NCI-H1417 treated with DMSO at 0.1 percent for 48 hours (cell line): ENCODE results near the gene EIF4G3.
"Not testable (repeated sequence)": the region's sequence is repeated elsewhere in the genome, so short reads cannot be mapped to it uniquely, and the experiment has no call there.

ENCODE experiments used
- DNase-seq: peaks from one replicate; lab custom pipeline; 2025; lab: John Stamatoyannopoulos, UW

EIF4G3 gene

GRCh38 chr1:21105807-21106206 lies 70.9 kb downstream of the EIF4G3 start:
- no peak for DNase-seq

GRCh38 chr1:21104683-21105082 lies 72.0 kb downstream of the EIF4G3 start:
- DNase-seq: no peak

- no peak for DNase-seq
Observed at GRCh38 chr1:21100481-21100921, 76.2 kb downstream of the EIF4G3 start.

DNA sequence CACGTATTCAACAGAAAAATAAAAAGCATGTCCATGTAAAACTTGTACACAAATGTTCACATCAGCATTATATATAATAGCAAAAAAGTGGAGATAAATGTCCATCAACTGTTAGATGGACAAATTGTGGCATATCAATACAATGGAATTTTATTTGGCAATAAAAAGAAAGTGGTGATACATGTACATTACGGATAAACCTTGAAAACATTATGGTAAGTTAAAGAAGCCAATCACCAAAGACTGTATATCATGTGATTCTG lies 76.9 kb downstream of the EIF4G3 start:
- no peak for DNase-seq

DNA sequence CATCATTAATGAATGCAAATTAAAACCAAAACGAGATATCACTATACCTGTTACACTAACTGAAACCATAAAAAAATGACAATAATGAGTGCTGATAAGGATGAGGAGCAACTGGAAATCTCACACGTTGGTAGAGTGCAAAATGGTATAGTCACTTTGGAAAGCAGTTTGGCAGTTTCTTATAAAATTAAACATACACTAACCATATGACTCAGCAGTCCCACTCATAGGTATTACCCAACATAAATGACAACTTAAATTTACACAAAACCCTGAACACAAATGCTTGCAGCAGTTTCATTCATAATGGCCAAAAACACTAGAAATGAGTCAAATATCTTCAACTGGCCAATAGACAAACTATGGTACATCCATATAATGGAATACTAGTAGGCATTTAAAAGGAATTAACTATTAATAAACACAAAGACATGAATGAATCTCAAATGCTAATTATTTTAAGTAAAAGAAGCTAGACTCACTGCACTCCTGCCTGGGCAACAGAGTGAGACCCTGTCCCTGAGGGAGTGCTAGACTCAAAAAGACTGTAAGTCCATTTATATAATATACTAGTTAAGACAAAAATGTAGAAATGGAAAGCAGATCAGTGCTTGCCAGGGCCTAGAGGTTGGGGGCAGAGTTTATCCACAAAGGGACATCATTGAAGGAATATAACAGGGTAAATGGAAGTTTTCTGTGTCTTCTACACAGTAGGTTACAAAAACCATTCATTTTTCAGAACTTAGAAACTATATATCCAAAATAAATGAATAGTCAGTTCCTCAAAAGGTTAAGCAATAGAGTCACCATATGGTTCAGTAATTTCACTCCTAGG lies 77.4 kb downstream of the EIF4G3 start:
- DNase-seq: no peak

DNA sequence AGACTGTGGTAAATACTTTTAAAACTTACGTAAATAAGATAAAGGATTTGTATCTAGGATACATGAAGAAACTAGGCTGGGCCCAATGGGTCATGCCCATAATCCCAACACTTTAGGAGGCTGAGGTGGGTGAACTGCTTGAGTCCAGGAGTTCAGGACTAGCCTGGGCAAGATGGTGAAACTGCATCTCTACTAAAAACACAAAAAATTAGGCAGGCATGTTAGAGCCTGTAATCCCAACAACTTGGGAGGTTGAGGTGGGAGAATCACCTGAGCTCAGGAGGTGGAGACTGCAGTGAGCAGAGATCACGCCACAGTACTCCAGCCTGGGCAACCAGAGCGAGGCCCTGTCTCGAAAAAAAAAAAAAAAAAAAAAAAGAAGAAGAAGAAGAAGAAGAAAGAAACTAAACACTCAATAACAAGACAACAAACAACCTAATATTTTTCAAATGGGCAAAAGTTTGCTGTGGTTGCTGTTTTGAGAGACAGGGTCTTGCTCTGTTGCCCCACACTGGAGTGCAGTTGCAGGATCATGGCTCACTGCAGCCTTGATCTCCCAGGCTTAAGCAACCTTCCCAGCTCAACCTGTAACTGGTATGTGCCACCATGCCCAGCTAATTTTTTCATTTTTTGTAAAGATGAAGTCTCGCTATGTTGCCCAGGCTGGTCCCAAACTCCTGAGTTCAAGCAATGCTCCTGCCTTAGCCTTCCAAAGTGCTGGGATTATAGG lies 78.3 kb downstream of the EIF4G3 start:
- no peak for DNase-seq

DNA sequence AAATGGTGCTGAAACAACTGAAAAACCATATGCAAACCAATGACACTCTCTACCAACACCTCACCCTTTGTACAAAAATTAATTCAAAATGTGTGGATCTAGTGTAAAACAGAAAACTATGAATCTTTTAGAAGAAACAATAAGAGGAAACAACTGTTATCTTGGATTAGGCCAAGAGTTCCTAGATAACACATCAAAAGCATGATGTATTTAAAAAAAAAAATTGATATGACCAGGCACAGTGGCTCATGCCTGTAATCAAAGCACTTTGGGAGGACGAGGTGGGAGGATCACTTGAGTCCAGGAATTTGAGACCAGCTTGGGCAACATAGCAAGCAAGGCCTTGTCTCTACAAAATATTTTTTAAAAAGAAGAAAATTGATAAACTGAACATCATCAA lies 79.0 kb downstream of the EIF4G3 start:
- no peak for DNase-seq

DNA sequence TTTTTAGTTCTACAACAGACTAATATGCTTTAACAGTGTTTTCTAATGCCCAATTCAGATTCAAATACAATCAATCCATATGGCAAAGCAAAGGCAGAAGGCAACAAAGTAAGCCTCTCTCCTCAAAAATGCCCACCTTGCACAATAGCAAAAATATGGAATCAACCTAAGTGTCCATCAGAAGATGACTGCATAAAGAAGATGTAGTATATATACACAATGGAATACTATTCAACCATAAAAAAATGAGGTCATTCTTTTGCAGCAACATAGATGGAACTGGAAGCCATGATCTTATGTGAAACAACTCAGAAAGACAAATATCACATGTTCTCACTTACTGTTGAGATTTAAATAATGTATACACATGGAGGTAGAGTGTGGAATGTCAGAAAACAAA lies 80.7 kb downstream of the EIF4G3 start:
- DNase-seq: no peak

GRCh38 chr1:21094282-21094681 lies 82.4 kb downstream of the EIF4G3 start:
- DNase-seq: not testable (repeated sequence)

GRCh38 chr1:21093271-21093958 lies 83.3 kb downstream of the EIF4G3 start:
- not testable (repeated sequence) for DNase-seq

- DNase-seq: not testable (repeated sequence)
Observed at GRCh38 chr1:21092545-21092944, 84.2 kb downstream of the EIF4G3 start.

GRCh38 chr1:21091053-21091690 lies 85.5 kb downstream of the EIF4G3 start:
- not testable (repeated sequence) for DNase-seq

DNA sequence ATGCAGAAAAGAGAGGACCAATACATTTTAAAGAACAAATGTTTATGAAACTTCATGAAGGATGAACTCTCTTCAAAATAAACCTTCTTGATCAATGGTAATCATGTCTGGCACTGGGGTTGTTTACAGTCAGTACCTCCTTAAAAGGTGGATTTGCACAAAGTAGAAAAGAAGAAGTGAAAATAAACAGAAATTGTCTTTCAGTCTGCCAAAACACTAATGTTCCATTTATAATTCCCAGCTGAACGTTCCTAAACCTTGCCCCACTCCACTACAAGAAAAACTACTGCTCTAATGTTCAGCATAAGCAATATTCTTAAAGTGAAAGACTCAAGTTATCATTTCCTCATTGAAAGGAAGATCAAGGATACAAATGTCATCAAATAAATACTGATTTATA lies 86.2 kb downstream of the EIF4G3 start:
- DNase-seq: no peak

- no peak for DNase-seq
Observed at GRCh38 chr1:21089731-21090130, 87.0 kb downstream of the EIF4G3 start.

- DNase-seq: no peak
Observed at GRCh38 chr1:21089299-21089698, 87.4 kb downstream of the EIF4G3 start.

DNA sequence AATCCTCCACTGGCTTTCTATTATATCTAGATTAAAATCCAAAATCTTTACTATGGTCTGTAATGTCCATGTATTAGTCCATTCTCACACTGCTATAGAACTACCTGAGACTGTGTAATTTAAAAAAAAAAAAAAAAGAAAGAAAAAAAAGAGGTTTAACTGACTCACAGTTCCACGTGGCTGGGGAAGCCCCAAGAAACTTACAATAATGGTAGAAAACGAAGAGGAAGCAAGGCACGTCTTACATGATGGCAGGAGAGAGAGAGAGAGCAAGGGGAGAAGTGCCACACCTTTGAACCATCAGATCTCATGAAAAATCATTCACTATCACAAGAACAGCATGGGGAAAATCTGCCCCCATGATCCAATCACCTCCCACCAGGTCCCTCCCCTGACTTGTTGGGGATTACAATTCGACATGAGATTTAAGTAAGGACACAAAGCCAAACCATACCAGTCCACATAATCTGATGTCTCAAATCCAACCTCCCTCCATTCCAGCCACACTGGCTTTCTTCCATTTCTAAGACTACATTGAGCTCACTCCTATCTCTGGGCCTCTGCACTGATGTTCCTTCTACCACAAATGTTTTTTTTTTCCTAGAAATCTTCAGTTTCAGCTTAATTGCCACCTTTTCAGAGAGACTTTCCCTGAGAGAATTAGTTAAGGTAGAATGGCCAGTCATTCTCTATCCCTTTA lies 92.4 kb downstream of the EIF4G3 start:
- DNase-seq: no peak

GRCh38 chr1:21082073-21082472 lies 94.6 kb downstream of the EIF4G3 start:
- no peak for DNase-seq

- DNase-seq: no peak
Observed at GRCh38 chr1:21077085-21077484, 99.6 kb downstream of the EIF4G3 start.

DNA sequence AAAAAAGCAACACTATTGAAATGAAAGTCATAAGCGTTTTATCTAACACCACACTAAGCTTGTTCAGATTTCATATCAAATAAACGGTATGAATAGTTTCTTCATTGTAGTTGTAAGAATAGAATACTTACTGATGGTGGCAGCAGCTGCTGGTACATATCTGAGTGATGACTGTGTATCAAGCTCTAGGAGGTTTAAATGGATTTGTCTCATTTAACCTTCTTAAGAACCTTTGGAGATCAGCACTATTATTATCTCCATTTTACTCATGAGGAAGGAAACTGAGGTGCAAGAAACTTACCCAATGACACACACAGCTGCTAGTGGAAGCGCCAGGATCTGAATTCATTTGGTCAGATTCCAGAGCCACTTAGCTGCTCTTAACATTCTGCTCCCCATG lies 104.0 kb downstream of the EIF4G3 start:
- no peak for DNase-seq

- DNase-seq: no peak
Observed at GRCh38 chr1:21069549-21069948, 107.1 kb downstream of the EIF4G3 start.

- DNase-seq: no peak
Observed at GRCh38 chr1:21068937-21069336, 107.8 kb downstream of the EIF4G3 start.
